ENCODE measurements around the gene BTBD2.

Gene BTBD2

DNA sequence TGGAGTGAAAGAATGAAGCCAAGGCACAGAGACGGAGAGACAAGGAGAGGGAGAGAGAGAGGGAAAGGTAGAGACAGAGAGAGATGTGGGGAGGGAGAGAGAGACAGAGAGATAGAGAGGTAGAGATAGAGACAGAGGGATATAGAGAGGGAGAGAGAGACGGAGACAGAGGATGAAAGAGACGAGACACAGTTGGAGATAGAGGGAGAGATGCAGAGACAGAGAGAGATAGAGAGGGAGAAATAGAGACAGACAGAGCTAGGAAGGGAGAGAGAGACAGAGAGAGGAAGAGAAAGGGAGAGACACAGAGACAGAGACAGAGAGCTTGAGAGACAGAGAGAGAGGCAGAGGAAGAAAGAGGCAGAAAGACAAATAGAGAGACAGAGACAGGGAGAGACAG, 79.1 kb downstream of the BTBD2 start:
- DNase-seq (ENCODE audit: insufficient read length, low spot score) (no peak), FAIRE-seq (no peak)
- TF ChIP-seq, protein P1, sequence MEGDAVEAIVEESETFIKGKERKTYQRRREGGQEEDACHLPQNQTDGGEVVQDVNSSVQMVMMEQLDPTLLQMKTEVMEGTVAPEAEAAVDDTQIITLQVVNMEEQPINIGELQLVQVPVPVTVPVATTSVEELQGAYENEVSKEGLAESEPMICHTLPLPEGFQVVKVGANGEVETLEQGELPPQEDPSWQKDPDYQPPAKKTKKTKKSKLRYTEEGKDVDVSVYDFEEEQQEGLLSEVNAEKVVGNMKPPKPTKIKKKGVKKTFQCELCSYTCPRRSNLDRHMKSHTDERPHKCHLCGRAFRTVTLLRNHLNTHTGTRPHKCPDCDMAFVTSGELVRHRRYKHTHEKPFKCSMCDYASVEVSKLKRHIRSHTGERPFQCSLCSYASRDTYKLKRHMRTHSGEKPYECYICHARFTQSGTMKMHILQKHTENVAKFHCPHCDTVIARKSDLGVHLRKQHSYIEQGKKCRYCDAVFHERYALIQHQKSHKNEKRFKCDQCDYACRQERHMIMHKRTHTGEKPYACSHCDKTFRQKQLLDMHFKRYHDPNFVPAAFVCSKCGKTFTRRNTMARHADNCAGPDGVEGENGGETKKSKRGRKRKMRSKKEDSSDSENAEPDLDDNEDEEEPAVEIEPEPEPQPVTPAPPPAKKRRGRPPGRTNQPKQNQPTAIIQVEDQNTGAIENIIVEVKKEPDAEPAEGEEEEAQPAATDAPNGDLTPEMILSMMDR (IDR thresholded peaks at IDR 0.05; ENCODE audit: insufficient read depth, missing control alignments): no peak

DNA sequence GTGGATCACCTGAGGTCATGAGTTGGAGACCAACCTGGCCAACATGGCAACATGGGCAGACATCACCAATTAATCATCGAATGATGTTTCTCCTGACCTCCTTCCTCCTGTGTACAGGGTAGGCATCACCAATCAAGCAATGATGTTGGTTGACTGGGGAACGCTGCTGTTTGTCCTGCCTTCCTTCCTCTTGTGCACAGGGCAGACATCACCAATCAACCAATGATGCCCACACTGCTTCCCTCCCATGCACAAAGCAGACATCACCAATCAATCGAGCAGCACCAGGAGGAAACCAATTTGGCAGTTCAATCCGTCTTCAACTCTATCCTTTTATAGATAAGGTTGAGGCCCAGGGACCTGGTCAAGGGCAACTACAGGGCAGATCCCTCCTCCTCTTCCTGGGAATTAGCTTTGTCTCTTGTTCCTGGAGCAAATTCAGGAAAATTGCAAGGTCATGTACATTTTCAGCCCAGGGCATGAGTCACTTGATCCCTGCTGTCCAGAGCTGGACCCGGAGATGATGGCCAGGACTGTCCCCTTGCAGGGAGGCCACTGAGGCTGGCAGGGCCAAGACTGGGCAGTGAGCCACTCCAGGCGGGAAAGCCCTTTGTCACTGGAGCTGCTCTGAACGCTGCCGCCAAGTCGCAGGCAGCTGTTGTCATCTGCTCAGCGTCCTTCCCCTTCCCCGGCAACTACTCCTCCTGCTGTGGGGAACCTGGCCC, 79.9 kb downstream of the BTBD2 start:
- TF ChIP-seq, protein P1 (IDR thresholded peaks at IDR 0.05; ENCODE audit: insufficient read depth, missing control alignments): no peak
- FAIRE-seq (no peak), DNase-seq (ENCODE audit: insufficient read length, low spot score) (no peak)
